T-helper 2 cell (primary cell): ENCODE measurements around the gene CEP250.
A peak's percentile ranks its signal among the peaks of the same experiment; 100 is the strongest.
"Not testable (repeated sequence)": the region's sequence is repeated elsewhere in the genome, so short reads cannot be mapped to it uniquely, and the experiment has no call there.

Source experiments
- DNase-seq, 5 experiments: peaks; one replicate each; pipeline versions ENCODE4 v3.0.0 to v3.0.0-alpha.2; 2012 to 2022

Gene CEP250

DNA sequence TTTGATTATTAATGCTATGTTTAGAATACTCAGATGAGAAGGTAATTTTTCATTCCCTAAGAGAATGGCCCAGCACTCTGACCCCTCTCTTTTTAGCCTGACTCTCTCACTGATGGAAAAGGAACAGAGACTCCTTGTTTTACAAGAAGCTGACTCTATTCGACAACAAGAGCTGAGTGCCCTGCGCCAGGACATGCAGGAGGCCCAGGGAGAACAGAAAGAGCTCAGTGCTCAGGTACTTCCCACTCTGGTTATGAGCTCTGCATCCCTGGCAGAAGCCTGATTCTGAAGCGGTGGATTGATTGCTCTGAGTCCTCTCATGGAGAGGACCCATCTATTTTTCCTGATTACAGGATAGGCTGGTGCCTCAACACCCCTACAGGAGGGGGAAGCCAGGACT is 41.1 kb downstream of the CEP250 start:
- DNase-seq: no peak

DNA sequence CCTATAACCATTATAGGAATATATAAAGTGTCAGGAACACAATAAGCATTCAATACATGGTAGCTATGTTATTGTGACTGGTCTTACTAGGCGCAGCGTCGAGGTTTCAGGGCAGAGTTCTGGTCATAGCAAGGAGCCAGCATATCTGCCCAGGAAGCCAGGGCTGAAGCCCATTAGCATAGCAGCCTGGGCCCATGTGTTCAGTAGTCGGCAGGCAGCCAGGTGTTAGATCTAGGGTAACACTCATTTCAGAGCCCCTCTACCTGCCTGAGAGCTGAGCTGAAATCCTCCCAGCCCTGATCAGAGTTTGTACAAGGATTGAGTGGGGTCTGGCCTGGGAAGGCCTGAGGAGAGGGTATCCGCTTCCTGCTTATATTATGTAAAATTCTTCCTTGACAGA is 41.9 kb downstream of the CEP250 start:
- DNase-seq: no peak

DNA sequence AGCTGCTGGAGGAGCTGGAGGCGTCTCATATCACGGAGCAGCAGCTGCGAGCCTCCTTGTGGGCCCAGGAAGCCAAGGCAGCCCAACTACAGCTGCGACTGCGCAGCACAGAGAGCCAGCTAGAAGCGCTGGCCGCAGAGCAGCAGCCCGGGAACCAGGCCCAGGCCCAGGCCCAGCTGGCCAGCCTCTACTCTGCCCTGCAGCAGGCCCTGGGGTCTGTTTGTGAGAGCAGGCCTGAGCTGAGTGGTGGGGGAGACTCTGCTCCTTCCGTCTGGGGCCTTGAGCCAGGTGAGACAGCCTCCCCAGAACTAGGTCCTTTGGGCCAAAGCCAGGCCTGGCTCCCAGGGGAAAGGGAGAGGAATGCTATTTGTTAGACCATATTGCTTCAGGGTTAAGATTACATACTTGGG is 42.4 kb downstream of the CEP250 start:
- no peak for DNase-seq

DNA sequence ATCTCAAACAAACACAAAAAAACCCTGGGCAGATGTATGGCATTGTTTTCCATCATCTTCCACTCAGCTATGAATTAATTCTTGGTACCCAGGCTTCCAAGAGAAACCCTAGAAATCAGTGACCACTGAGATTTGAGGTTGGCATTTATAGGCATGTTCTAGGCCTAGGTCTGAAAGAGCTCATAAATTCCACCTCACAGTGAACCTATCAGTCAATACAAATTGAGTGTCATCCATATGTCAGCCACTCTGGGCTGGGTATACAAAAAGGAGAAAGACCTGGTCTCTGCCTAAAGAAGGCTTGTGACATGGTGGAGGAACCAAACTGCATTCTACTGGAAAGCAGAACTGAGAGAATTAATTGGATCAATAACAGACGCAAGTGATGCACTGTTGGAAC is 43.9 kb downstream of the CEP250 start:
- no peak for DNase-seq

DNA sequence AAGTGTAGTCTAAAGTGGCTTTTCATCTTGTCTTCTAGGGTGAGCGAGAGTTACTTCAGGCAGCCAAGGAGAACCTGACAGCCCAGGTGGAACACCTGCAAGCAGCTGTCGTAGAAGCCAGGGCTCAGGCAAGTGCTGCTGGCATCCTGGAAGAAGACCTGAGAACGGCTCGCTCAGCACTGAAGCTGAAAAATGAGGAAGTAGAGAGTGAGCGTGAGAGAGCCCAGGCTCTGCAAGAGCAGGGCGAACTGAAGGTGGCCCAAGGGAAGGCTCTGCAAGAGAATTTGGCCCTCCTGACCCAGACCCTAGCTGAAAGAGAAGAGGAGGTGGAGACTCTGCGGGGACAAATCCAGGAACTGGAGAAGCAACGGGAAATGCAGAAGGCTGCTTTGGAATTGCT is 47.0 kb downstream of the CEP250 start:
- no peak for DNase-seq

DNA sequence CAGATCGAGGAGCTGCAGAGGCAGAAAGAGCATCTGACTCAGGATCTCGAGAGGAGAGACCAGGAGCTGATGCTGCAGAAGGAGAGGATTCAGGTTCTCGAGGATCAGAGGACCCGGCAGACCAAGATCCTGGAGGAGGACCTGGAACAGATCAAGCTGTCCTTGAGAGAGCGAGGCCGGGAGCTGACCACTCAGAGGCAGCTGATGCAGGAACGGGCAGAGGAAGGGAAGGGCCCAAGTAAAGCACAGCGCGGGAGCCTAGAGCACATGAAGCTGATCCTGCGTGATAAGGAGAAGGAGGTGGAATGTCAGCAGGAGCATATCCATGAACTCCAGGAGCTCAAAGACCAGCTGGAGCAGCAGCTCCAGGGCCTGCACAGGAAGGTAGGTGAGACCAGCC is 47.9 kb downstream of the CEP250 start:
- DNase-seq: no peak

DNA sequence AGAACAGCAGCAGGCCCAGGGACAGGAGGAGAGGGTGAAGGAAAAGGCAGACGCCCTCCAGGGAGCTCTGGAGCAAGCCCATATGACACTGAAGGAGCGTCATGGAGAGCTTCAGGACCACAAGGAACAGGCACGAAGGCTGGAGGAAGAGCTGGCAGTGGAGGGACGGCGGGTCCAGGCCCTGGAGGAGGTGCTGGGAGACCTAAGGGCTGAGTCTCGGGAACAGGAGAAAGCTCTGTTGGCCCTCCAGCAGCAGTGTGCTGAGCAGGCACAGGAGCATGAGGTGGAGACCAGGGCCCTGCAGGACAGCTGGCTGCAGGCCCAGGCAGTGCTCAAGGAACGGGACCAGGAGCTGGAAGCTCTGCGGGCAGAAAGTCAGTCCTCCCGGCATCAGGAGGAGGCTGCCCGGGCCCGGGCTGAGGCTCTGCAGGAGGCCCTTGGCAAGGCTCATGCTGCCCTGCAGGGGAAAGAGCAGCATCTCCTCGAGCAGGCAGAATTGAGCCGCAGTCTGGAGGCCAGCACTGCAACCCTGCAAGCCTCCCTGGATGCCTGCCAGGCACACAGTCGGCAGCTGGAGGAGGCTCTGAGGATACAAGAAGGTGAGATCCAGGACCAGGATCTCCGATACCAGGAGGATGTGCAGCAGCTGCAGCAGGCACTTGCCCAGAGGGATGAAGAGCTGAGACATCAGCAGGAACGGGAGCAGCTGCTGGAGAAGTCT is 48.6 kb downstream of the CEP250 start:
- DNase-seq: no peak

DNA sequence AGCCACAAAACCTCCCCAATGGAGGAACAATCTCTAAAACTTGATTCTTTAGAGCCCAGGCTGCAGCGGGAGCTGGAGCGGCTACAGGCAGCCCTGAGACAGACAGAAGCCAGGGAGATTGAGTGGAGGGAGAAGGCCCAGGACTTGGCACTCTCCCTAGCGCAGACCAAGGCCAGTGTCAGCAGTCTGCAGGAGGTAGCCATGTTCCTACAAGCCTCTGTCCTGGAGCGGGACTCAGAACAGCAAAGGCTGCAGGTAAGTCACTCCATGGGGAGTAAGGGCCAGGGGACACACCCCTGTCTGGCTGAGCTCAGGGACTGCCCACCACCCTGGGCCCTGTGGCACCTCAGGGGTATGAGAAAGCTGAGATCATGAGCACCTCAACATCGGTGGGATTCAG is 49.4 kb downstream of the CEP250 start:
- no peak for DNase-seq

DNA sequence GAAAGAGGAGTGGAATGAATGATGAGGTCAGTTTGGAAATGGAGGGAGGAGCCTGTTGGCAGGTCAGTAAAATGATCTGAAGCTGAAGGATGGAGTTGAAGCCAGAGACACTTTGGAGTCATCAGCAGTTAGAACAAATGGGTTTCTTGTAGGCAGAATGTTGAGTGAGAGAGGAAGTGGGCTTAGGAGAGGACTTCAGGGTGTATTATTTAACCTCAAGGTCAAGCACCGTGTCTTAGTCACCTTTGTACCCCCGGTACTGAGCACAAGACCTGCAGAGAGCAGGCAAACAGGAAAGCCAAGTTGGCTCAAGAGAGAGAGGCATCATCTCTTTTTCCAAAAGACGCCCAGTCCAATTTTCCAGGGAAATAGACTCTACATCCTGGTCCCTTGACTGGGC is 50.8 kb downstream of the CEP250 start:
- DNase-seq: no peak

DNA sequence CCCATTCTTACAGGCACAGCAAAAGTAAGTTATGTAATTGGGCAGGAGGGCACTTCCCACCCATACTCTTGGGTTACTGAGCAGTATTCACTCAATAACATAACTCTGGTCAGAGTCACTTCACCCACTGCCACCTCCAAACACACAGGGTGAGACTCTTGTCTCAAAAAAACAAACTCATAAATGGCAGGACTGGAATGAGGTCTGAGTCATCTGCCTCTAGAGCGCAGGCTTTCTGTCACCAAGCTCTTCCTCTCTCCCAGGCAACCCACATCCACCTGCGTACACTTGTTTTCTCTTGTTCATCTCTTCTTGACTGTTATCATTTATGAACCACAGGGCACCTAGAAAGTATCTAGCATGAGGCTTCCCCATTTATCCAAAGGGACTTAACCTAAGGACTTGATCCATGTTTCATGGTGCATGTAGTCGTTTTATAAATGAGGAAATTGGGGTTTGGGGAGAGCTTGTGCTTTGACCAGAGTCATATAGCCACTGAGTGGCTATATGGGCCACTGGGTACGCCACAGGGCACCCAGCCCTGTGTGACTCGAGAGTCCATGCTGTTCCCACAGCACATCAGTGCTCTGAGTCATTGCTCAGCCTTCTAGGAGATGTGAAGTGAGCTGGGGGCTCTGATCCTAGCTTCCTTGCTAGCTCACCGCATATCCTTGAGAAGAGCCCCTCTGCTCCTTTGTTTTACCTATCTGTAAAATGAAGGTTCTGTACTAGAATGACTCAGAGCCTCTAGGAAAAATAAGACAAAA is 51.7 kb downstream of the CEP250 start:
- DNase-seq: peak in 1 of 5 experiments; percentile 31

DNA sequence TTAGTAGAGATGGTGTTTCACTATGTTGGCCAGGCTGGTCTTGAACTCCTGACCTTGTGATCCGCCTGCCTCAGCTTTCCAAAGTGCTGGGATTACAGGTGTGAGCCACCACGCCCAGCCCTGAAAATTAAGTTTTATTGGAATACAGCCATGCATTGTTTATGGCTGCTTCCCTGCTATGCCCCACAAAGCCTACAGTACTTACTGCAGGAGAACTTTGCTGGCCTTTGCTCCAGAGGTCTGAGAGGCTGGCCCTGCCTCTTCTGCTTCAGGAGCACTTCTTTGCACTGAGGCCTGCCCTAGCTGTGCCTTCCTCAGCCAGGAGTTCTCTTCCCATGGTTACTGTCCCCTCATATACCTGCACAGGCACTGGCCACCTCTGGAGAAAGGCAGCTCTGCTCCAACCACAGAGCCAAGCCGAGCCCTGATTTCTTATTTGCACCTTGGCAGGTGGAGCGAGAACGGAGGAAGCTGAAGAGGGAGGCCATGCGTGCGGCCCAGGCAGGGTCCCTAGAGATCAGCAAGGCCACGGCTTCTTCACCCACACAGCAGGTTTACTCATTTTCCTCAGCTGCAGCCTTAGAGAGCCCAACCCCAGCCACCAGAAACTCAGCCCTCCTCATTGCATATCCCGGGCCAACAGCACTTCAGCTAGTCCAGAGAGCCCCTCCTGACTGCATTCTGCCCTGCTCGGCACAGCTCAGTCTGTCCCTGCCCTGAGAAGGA is 53.3 kb downstream of the CEP250 start:
- DNase-seq: no peak

DNA sequence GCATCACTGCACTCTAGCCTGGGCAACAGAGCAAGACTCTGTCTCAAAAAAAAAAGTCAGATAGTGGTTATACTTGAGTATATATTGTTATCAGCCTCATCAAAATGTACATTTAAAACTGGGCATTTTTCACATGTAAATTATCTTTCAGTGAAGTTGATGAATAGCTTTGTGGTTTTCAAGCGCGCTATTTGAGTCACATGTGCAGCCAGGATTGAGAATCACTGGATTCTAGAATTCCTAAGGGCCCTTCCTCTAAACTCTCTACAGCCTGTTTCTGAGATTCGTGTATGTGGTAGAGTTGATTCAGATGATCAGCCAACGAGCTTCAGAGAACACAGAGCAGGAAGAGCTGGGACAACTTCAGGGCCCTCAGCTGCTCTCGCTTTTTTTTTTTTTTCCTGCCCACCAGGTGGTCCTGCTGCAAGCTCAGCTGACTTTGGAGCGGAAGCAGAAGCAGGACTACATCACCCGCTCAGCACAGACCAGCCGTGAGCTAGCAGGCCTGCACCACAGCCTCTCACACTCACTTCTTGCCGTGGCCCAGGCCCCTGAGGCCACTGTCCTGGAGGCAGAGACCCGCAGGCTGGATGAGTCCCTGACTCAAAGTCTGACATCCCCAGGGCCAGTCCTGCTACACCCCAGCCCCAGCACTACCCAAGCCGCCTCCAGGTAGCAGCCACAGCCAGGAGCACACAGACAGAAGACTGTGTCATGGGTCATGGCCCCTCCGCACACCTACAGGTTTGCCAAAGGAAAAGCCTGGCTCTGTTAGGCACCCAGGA is 55.7 kb downstream of the CEP250 start:
- no peak for DNase-seq

DNA sequence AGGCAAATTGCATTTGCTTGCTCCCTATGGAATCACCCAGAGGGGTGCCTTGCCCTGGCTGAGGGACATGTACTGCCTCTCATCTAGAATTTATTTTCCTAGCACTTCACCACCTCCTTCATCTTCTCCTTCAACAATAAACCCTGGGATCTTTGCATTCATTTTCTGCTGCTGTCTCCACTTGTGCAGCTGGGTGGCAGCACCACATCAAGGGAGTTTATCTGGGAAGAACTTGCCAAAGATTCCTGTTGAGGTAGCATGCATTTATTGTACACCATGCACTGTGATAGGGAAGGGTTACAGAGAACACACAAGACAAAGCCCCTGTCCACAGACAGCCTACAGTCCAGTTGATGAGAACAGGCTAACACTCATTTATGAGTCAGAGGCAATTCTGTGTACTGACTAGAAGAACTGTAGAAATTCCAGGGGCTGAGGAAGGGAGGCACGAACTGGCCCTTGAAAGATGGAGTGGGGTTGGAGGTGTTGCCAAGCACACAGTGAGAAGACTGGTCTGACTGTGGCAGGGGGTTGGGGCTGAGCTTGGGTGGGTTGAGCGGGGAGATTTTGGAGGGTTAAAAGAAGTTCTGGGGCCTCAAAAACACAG is 56.5 kb downstream of the CEP250 start:
- no peak for DNase-seq

DNA sequence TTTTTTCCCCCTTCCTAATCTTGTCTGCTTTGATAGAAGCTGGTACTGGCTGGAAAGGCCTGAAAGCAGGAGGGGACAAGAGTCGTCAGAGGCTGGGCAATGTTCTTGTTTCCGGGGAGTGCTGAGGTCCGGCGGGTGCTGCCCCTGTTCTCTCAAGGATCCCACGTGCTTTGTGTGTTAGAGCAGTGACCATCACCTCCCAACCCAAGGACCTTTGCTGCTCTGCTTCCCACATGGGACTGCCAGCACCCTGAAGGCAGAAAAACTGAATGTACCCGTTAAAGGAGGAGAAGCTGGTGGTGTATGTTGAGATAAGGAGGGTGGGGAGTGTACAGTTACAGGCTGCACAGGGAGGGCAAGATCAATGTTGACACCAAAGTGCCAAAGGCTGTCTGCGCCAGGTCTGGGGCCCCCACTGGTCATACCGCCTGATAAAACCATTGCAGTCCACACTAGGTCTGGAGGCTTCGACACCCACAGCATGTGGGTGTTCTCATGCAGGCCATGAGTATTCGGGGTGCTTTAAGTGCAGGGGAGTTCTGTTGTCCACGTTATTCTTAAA is 59.1 kb downstream of the CEP250 start:
- DNase-seq: no peak

DNA sequence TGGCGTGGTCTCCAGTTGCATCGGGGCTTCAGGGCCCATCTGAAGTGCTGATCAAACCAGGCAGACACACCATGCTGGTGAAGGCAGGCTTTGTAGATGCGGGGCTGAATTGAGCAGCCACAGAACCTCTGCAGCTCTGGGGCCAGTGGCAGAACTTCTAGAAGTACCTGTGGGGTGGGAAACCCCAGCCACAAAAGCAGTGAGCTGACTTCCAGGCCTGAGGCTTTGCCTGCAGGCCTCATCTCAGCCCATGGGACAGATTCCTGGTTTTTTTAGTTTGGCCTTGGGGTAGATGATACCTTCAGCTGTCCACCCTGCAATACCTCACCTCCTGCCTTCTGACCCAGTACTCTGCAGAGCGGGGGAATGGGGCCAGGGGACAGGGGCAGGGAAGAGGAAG is 59.9 kb downstream of the CEP250 start:
- no peak for DNase-seq

DNA sequence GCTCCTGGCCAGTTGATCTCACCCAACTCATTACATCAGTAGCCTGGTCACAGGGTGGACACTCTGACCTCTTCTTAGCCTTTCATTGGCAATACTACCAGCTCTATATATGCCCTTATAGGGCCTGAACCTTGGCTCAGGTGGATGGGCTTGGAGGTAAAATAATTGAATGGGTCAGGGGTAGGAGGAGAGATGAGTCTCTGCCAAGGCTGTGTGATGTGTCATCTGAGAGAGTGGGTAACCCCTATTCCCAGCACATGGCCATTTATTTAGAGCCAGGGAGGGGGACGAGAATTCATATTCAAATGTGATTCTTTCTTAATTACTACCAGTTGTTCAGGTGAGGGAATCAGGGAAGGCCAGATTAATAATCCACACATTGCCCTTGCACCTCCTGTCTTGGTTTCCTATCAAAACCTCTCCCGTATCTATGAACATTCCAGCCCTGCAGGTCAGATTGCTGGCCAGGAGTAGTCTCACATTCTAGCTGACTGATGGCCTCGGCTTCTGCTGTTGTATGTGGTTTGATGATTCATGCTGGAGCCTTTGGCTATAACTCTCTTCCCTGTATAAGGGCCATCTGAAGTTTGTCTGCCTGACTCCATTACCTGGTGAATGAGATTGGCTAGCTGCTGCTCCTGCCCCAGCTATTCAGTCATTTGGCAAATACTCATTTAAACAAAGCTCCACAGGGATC is 60.7 kb downstream of the CEP250 start:
- DNase-seq: no peak

DNA sequence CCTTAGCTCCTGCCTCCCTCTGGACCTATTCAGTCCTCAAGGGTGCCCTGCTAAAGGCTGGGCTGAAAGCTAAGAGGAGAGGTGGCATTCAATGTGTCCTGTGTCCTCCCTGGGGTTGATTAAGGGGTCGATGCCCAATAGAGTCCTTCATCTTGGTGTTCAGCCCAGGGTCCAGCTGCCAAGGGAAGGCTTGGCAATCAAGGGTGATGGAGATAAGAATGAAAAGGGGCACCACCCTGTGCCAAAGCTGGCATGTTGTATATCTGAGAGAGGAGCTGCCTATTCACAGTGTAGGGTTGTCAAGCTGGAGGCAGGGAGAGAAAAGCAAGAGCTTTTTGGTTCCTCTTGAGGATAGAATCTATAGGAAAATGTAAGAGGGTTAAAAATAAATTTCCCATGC is 61.7 kb downstream of the CEP250 start:
- no peak for DNase-seq

DNA sequence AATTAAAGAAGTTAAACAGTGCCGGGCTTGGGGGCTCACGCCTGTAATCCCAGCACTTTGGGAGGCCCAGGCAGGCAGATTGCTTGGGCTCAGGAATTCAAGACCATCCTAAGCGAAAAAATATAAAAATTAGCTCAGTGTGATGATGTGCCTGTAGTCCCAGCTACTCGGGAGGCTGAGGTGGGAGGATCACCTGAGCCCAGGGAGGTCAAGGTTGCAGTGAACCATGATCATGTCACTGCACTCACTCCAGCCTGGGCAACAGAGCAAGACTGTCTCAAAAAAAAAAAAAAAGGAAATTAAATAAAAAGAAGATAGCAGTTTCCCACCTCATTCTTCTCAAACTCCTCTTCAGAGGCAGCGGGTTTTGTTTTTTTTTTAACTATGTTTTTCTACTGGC is 62.4 kb downstream of the CEP250 start:
- DNase-seq: not testable (repeated sequence)

DNA sequence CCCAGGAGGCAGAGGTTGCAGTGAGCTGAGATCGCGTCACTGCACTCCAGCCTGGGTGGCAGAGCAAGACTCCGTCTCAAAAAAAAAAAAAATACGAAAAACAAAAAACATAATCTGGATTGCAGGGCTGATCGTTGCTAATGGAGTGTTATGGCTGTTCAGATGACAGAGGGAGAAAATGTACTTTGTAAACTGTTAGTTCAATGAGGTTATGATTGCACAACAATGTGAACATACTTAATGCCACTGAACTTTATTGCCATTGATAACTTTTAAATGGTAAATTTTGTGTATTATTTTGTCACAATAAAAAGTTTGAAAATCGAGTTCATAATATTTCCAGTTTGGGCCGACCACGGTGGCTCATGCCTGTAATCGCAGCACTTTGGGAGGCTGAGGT is 63.6 kb downstream of the CEP250 start:
- DNase-seq: no peak

DNA sequence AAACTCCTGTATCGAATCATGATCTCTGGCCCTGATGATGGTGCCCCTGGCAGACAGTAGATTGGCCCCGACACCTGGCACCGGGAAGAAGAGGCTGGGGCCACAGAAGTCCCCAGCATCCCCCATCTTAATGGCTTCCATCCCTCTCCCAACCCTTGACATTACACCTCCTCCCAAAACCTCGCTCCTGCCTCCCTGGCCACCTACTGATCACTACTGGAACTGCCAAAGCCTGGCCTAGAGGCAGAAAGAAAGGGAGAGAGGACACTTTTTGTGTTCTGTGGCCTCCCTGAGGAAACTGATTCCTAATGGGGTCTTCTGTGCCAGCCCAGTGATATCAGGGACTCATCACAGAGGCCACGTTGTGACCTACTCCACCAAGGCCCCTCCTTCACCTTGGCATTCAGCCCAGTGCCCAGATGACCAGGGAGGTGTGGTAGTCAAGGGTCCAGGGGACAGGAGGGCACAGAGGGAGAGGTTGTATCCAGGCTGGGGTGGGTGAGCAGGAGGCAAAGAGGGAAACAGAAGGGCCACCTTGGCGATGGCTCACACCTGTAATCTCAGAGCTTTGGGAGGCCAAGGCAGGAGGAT is 68.0 kb downstream of the CEP250 start:
- DNase-seq: peak in 1 of 5 experiments; percentile 23

DNA sequence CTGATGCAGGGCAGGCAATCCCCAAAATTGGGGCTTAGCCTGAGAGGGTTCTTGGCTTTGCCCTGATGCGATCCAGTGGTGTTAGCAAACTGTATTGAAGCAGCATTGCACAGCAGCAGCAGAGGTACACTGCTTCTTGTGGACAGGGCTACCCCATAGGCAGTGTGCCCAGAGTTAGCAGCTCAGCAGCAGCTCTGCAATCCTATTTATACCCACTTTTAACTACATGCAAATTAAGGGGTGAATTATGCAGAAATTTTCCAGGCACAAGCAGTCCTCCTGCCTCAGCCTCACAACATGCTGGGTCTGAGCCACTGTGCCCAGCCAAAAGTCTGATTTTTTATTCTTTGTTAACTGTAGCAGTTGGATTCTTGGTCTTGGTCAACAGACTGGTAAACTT is 70.2 kb downstream of the CEP250 start:
- DNase-seq: no peak
